IMR-90 (cell line): ENCODE measurements around the gene SPPL2A. TPM values are rescaled to one million over a fixed set of nuclear protein-coding genes. Genes with fewer than 3 reads are reported as not detected.

Source experiments
- ATAC-seq: fragments of 200-7000 bp; cut with Tn5 transposase; 2 replicates; pipeline ENCODE4 v1.9.1; 2020; ENCODE audit warnings: low read depth, mild to moderate bottlenecking, moderate library complexity
- BruUV-seq: library from RNA; stranded (reverse); fragments of 400-500 nt; replicated peaks from 2 replicates; lab custom pipeline; 2021; lab: Mats Ljungman, UMichigan
- CTCF ChIA-PET: fragments of 300-600 bp; formaldehyde crosslinking; extraction: SDS; loops from one replicate; lab custom pipeline; 2021; ENCODE audit warnings: antibody characterized with exemption; lab: Yijun Ruan, JAX
- POLR2A ChIA-PET: fragments of 300-600 bp; sonication (Branson Sonifier 250); formaldehyde crosslinking; loops from one replicate; lab custom pipeline; 2022; ENCODE audit warnings: antibody characterized with exemption; ENCODE audit not compliant: unreplicated experiment; lab: Charles Lee
- DNase-seq: peaks from one replicate; pipeline ENCODE4 v3.0.0; 2013
- H2AFZ ChIP-seq: replicated peaks from 2 replicates; pipeline ENCODE3; 2013; ENCODE audit warnings: low read length, mild to moderate bottlenecking; ENCODE audit not compliant: poor library complexity
- H2AK5ac ChIP-seq: 2 replicates; pipeline ENCODE4 v1.6.1; 2013; ENCODE audit warnings: low read depth, low read length, inconsistent platforms
- H2AK9ac ChIP-seq: replicated peaks from 2 replicates; pipeline ENCODE3; 2013; ENCODE audit warnings: mild to moderate bottlenecking, low read depth, low read length, moderate library complexity; ENCODE audit not compliant: poor library complexity
- H2BK120ac ChIP-seq: 2 replicates; pipeline ENCODE4 v1.6.1; 2013; ENCODE audit warnings: low read depth, low read length, inconsistent platforms
- H2BK15ac ChIP-seq: 3 replicates; pipeline ENCODE4 v1.6.1; 2013; ENCODE audit warnings: low read depth, low read length, inconsistent platforms
- H2BK20ac ChIP-seq: 2 replicates; pipeline ENCODE4 v1.6.1; 2013; ENCODE audit warnings: low read depth, mild to moderate bottlenecking, inconsistent platforms, low read length, moderate library complexity
- H2BK5ac ChIP-seq: 2 replicates; pipeline ENCODE4 v1.6.1; 2013; ENCODE audit warnings: mild to moderate bottlenecking, low read depth, low read length, inconsistent platforms; ENCODE audit not compliant: poor library complexity, severe bottlenecking
- H3K14ac ChIP-seq: replicated peaks from 2 replicates; pipeline ENCODE4 v1.6.1; 2013; ENCODE audit warnings: low read depth, low read length, inconsistent platforms
- H3K18ac ChIP-seq: 2 replicates; pipeline ENCODE4 v1.6.1; 2013; ENCODE audit warnings: low read depth, low read length, control low read depth
- H3K23ac ChIP-seq: 2 replicates; pipeline ENCODE4 v1.6.1; 2013; ENCODE audit warnings: low read depth, low read length, inconsistent platforms
- H3K27ac ChIP-seq: 2 replicates; pipeline ENCODE4 v1.5.1; 2013; ENCODE audit warnings: mild to moderate bottlenecking, control low read depth, low read length; ENCODE audit not compliant: insufficient read depth
- H3K27me3 ChIP-seq: 2 replicates; pipeline ENCODE4 v1.6.1; 2013; ENCODE audit warnings: low read length; ENCODE audit not compliant: control insufficient read depth, insufficient read depth
- H3K36me3 ChIP-seq: 2 replicates; pipeline ENCODE4 v1.6.1; 2013; ENCODE audit warnings: low read length, mixed read lengths; ENCODE audit not compliant: control insufficient read depth, insufficient read depth
- H3K4ac ChIP-seq: 2 replicates; pipeline ENCODE4 v1.6.1; 2013; ENCODE audit warnings: low read depth, low read length, inconsistent platforms
- H3K4me1 ChIP-seq: 2 replicates; pipeline ENCODE4 v1.6.1; 2013; ENCODE audit warnings: low read length, mixed read lengths; ENCODE audit not compliant: control insufficient read depth, insufficient read depth
- H3K4me2 ChIP-seq: 2 replicates; pipeline ENCODE4 v1.6.1; 2013; ENCODE audit warnings: low read depth, mild to moderate bottlenecking, control low read depth, low read length, moderate library complexity
- H3K4me3 ChIP-seq: 2 replicates; pipeline ENCODE4 v1.5.1; 2013; ENCODE audit warnings: low read depth, mild to moderate bottlenecking, control low read depth, low read length, moderate library complexity; ENCODE audit not compliant: insufficient read depth
- H3K56ac ChIP-seq: 2 replicates; pipeline ENCODE4 v1.6.1; 2013; ENCODE audit warnings: low read length, inconsistent platforms; ENCODE audit not compliant: insufficient read depth; ENCODE audit errors: extremely low read depth
- H3K79me1 ChIP-seq, 2 experiments: 2 replicates each; pipeline ENCODE4 v1.6.1; 2013; ENCODE audit warnings: low read length in 2 of 2, inconsistent platforms in 1 of 2, low read depth in 1 of 2
- H3K9ac ChIP-seq: 2 replicates; pipeline ENCODE4 v1.6.1; 2013; ENCODE audit warnings: low read depth, low read length, control low read depth
- H3K9me1 ChIP-seq: 2 replicates; pipeline ENCODE4 v1.6.1; 2013; ENCODE audit warnings: low read length, inconsistent platforms; ENCODE audit not compliant: insufficient read depth
- H3K9me3 ChIP-seq: 2 replicates; pipeline ENCODE4 v1.6.1; 2013; ENCODE audit warnings: low read length; ENCODE audit not compliant: control insufficient read depth, insufficient read depth
- H4K20me1 ChIP-seq: 2 replicates; pipeline ENCODE4 v1.6.1; 2013; ENCODE audit warnings: low read length, inconsistent platforms; ENCODE audit not compliant: insufficient read depth
- H4K5ac ChIP-seq: 2 replicates; pipeline ENCODE4 v1.6.1; 2013; ENCODE audit warnings: mild to moderate bottlenecking, low read depth, low read length, control low read depth
- H4K8ac ChIP-seq, 2 experiments: 2 replicates each; pipeline ENCODE4 v1.6.1; 2013; ENCODE audit warnings: low read depth in 2 of 2, low read length in 2 of 2, control low read depth in 1 of 2, inconsistent platforms in 1 of 2
- H4K91ac ChIP-seq: 2 replicates; pipeline ENCODE4 v1.6.1; 2013; ENCODE audit warnings: low read depth, low read length, inconsistent platforms; ENCODE audit not compliant: insufficient read depth
- CHD1 ChIP-seq: IDR thresholded peaks from 2 replicates; pipeline ENCODE4 v1.6.1; 2012; ENCODE audit warnings: low read depth, low read length, improper control_type of control experiment
- ELK1 ChIP-seq: fragments of 150-350 bp; IDR thresholded peaks from 2 replicates; pipeline ENCODE4 v1.6.1; 2016; ENCODE audit warnings: low read depth, mild to moderate bottlenecking, low read length, moderate library complexity, borderline replicate concordance
- MAFK ChIP-seq: IDR thresholded peaks from 2 replicates; pipeline ENCODE4 v1.6.1; 2012; ENCODE audit warnings: low read depth, low read length, improper control_type of control experiment
- MXI1 ChIP-seq: IDR thresholded peaks from 2 replicates; pipeline ENCODE4 v1.6.1; 2012; ENCODE audit warnings: low read depth, mild to moderate bottlenecking, low read length, moderate library complexity, borderline replicate concordance
- POLR2A ChIP-seq: IDR thresholded peaks from 2 replicates; pipeline ENCODE4 v1.6.1; 2012; ENCODE audit warnings: mild to moderate bottlenecking, low read depth, low read length
- RAD21 ChIP-seq: IDR thresholded peaks from 2 replicates; pipeline ENCODE4 v1.6.1; 2012; ENCODE audit warnings: low read length, improper control_type of control experiment
- SMC3 ChIP-seq: fragments of 150-350 bp; IDR thresholded peaks from 2 replicates; pipeline ENCODE4 v1.6.1; 2016; ENCODE audit warnings: low read depth, mild to moderate bottlenecking, antibody characterized with exemption, low read length, moderate library complexity
- USF2 ChIP-seq: fragments of 150-350 bp; IDR thresholded peaks from 2 replicates; pipeline ENCODE4 v1.6.1; 2017; ENCODE audit warnings: mild to moderate bottlenecking, antibody characterized with exemption, low read length, low read depth
- WGBS, 2 experiments: methylation state at CpG; one replicate each; pipeline versions ENCODE4 v1.1.5 to v1.1.7; 2013; ENCODE audit warnings: missing lambda C conversion rate in 2 of 2; ENCODE audit not compliant: insufficient read length in 1 of 2; ENCODE audit errors: extremely low coverage in 2 of 2; 5-methylcytosine and 5-hydroxymethylcytosine counted together
- dilution Hi-C: fragments of 300-500 bp; cut with HindIII; formaldehyde crosslinking; loops from one replicate; pipeline ENCODE4 v1.14.3; 2018; ENCODE audit warnings: low sequenced_read_pairs; ENCODE audit not compliant: unreplicated experiment
- in situ Hi-C: fragments of 300-500 bp; cut with MboI; formaldehyde crosslinking; loops from 3 replicates; pipeline ENCODE4 v1.14.3; 2019; ENCODE audit warnings: low sequenced_read_pairs, inconsistent platforms, mixed read lengths
- intact Hi-C: fragments of 100-400 bp; cut with micrococcal nuclease; formaldehyde crosslinking; loops from 2 replicates; pipeline ENCODE4 v1.10.0; 2022
- polyA plus RNA-seq, 3 experiments: library from polyadenylated mRNA; depleted of rRNA; stranded (reverse); fragments of >200 nt; gene quantifications; 2 replicates each; pipeline ENCODE4 v1.2.3, GENCODE V29; 2012; ENCODE audit warnings: low replicate concordance in 1 of 3
- total RNA-seq: library from RNA; depleted of rRNA; stranded (reverse); fragments of >200 nt; gene quantifications from 2 replicates; pipeline ENCODE4 v1.2.3, GENCODE V29; 2012

The SPPL2A gene
- total and polyA plus RNA-seq, 2 of the 4 experiments (the other 2 are of a cell fraction): 29.2 to 53.8 TPM

GRCh38 chr15:50707878-50708427 is 57.6 kb downstream of the SPPL2A start:
- in situ Hi-C loops (no loop called here), dilution Hi-C loops (no loop called here), intact Hi-C loops (no loop called here)
- H3K4me1 ChIP-seq: no peaks in the 10 kb centered on the region
- H3K36me3 ChIP-seq: peaks cover 3% of the 10 kb centered on the region; the same call in 1 of the 2 replicates
- BruUV-seq: no TSS peak
- H2BK20ac ChIP-seq: no peak overlapping the region
- H3K79me1 ChIP-seq: no peaks in the 10 kb centered on the region; a peak in 1 of 4 replicates
- no peak overlapping the region for H3K9ac ChIP-seq
- peaks cover 1% of the 10 kb centered on the region; the same call in 1 of the 2 replicates for H3K9me1 ChIP-seq
- H2AK9ac ChIP-seq: no peak overlapping the region
- no peaks in the 10 kb centered on the region for H3K27me3 ChIP-seq
- POLR2A ChIA-PET: no interaction called here
- no peak overlapping the region for H2AFZ ChIP-seq
- H2AK5ac ChIP-seq: no peak overlapping the region
- no peak overlapping the region for H2BK15ac ChIP-seq
- H2BK120ac ChIP-seq: no peak overlapping the region
- no peak overlapping the region for H3K23ac ChIP-seq
- DNase-seq (no peak), ATAC-seq (no peak)
- no peak overlapping the region for H3K4me2 ChIP-seq
- no peak overlapping the region for H3K4ac ChIP-seq
- no peak overlapping the region for H4K5ac ChIP-seq
- H3K56ac ChIP-seq: no peak overlapping the region
- TF ChIP-seq SMC3: no peak
- no peak for TF ChIP-seq MXI1
- no peak for TF ChIP-seq CHD1
- no peak for TF ChIP-seq RAD21
- TF ChIP-seq ELK1: no peak
- TF ChIP-seq MAFK: no peak
- TF ChIP-seq USF2: no peak
- no peak for TF ChIP-seq POLR2A
- no peak overlapping the region for H3K27ac ChIP-seq
- no peak overlapping the region for H3K14ac ChIP-seq
- H3K4me3 ChIP-seq: no peak overlapping the region
- H4K91ac ChIP-seq: no peak overlapping the region
- no CpG with 5 or more reads among the region's 3 CpGs for WGBS, 2 experiments
- no peak overlapping the region for H4K8ac ChIP-seq
- H3K9me3 ChIP-seq: no peaks in the 10 kb centered on the region
- CTCF ChIA-PET: no interaction called here
- H4K20me1 ChIP-seq: no peaks in the 10 kb centered on the region
- H2BK5ac ChIP-seq: no peak overlapping the region
- no peak overlapping the region for H3K18ac ChIP-seq
